IMR-90 (cell line): ENCODE measurements around the gene ZFPM1. TPM values are rescaled to one million over a fixed set of nuclear protein-coding genes. Genes with fewer than 3 reads are reported as not detected.

Experiments
- ATAC-seq: fragments of 200-7000 bp; cut with Tn5 transposase; 2 replicates; pipeline ENCODE4 v1.9.1; 2020; ENCODE audit warnings: low read depth, mild to moderate bottlenecking, moderate library complexity
- BruUV-seq: library from RNA; stranded (reverse); fragments of 400-500 nt; replicated peaks from 2 replicates; lab custom pipeline; 2021; lab: Mats Ljungman, UMichigan
- CTCF ChIA-PET: fragments of 300-600 bp; formaldehyde crosslinking; extraction: SDS; loops from one replicate; lab custom pipeline; 2021; ENCODE audit warnings: antibody characterized with exemption; lab: Yijun Ruan, JAX
- POLR2A ChIA-PET: fragments of 300-600 bp; sonication (Branson Sonifier 250); formaldehyde crosslinking; loops from one replicate; lab custom pipeline; 2022; ENCODE audit warnings: antibody characterized with exemption; ENCODE audit not compliant: unreplicated experiment; lab: Charles Lee
- DNase-seq: peaks from one replicate; pipeline ENCODE4 v3.0.0; 2013
- H2AFZ ChIP-seq: replicated peaks from 2 replicates; pipeline ENCODE3; 2013; ENCODE audit warnings: low read length, mild to moderate bottlenecking; ENCODE audit not compliant: poor library complexity
- H2AK5ac ChIP-seq: 2 replicates; pipeline ENCODE4 v1.6.1; 2013; ENCODE audit warnings: low read depth, low read length, inconsistent platforms
- H2AK9ac ChIP-seq: replicated peaks from 2 replicates; pipeline ENCODE3; 2013; ENCODE audit warnings: mild to moderate bottlenecking, low read depth, low read length, moderate library complexity; ENCODE audit not compliant: poor library complexity
- H2BK120ac ChIP-seq: 2 replicates; pipeline ENCODE4 v1.6.1; 2013; ENCODE audit warnings: low read depth, low read length, inconsistent platforms
- H2BK15ac ChIP-seq: 3 replicates; pipeline ENCODE4 v1.6.1; 2013; ENCODE audit warnings: low read depth, low read length, inconsistent platforms
- H2BK20ac ChIP-seq: 2 replicates; pipeline ENCODE4 v1.6.1; 2013; ENCODE audit warnings: low read depth, mild to moderate bottlenecking, inconsistent platforms, low read length, moderate library complexity
- H2BK5ac ChIP-seq: 2 replicates; pipeline ENCODE4 v1.6.1; 2013; ENCODE audit warnings: mild to moderate bottlenecking, low read depth, low read length, inconsistent platforms; ENCODE audit not compliant: poor library complexity, severe bottlenecking
- H3K14ac ChIP-seq: replicated peaks from 2 replicates; pipeline ENCODE4 v1.6.1; 2013; ENCODE audit warnings: low read depth, low read length, inconsistent platforms
- H3K18ac ChIP-seq: 2 replicates; pipeline ENCODE4 v1.6.1; 2013; ENCODE audit warnings: low read depth, low read length, control low read depth
- H3K23ac ChIP-seq: 2 replicates; pipeline ENCODE4 v1.6.1; 2013; ENCODE audit warnings: low read depth, low read length, inconsistent platforms
- H3K27ac ChIP-seq: 2 replicates; pipeline ENCODE4 v1.5.1; 2013; ENCODE audit warnings: mild to moderate bottlenecking, control low read depth, low read length; ENCODE audit not compliant: insufficient read depth
- H3K27me3 ChIP-seq: 2 replicates; pipeline ENCODE4 v1.6.1; 2013; ENCODE audit warnings: low read length; ENCODE audit not compliant: control insufficient read depth, insufficient read depth
- H3K36me3 ChIP-seq: 2 replicates; pipeline ENCODE4 v1.6.1; 2013; ENCODE audit warnings: low read length, mixed read lengths; ENCODE audit not compliant: control insufficient read depth, insufficient read depth
- H3K4ac ChIP-seq: 2 replicates; pipeline ENCODE4 v1.6.1; 2013; ENCODE audit warnings: low read depth, low read length, inconsistent platforms
- H3K4me1 ChIP-seq: 2 replicates; pipeline ENCODE4 v1.6.1; 2013; ENCODE audit warnings: low read length, mixed read lengths; ENCODE audit not compliant: control insufficient read depth, insufficient read depth
- H3K4me2 ChIP-seq: 2 replicates; pipeline ENCODE4 v1.6.1; 2013; ENCODE audit warnings: low read depth, mild to moderate bottlenecking, control low read depth, low read length, moderate library complexity
- H3K4me3 ChIP-seq: 2 replicates; pipeline ENCODE4 v1.5.1; 2013; ENCODE audit warnings: low read depth, mild to moderate bottlenecking, control low read depth, low read length, moderate library complexity; ENCODE audit not compliant: insufficient read depth
- H3K56ac ChIP-seq: 2 replicates; pipeline ENCODE4 v1.6.1; 2013; ENCODE audit warnings: low read length, inconsistent platforms; ENCODE audit not compliant: insufficient read depth; ENCODE audit errors: extremely low read depth
- H3K79me1 ChIP-seq, 2 experiments: 2 replicates each; pipeline ENCODE4 v1.6.1; 2013; ENCODE audit warnings: low read length in 2 of 2, inconsistent platforms in 1 of 2, low read depth in 1 of 2
- H3K9ac ChIP-seq: 2 replicates; pipeline ENCODE4 v1.6.1; 2013; ENCODE audit warnings: low read depth, low read length, control low read depth
- H3K9me1 ChIP-seq: 2 replicates; pipeline ENCODE4 v1.6.1; 2013; ENCODE audit warnings: low read length, inconsistent platforms; ENCODE audit not compliant: insufficient read depth
- H3K9me3 ChIP-seq: 2 replicates; pipeline ENCODE4 v1.6.1; 2013; ENCODE audit warnings: low read length; ENCODE audit not compliant: control insufficient read depth, insufficient read depth
- H4K20me1 ChIP-seq: 2 replicates; pipeline ENCODE4 v1.6.1; 2013; ENCODE audit warnings: low read length, inconsistent platforms; ENCODE audit not compliant: insufficient read depth
- H4K5ac ChIP-seq: 2 replicates; pipeline ENCODE4 v1.6.1; 2013; ENCODE audit warnings: mild to moderate bottlenecking, low read depth, low read length, control low read depth
- H4K8ac ChIP-seq, 2 experiments: 2 replicates each; pipeline ENCODE4 v1.6.1; 2013; ENCODE audit warnings: low read depth in 2 of 2, low read length in 2 of 2, control low read depth in 1 of 2, inconsistent platforms in 1 of 2
- H4K91ac ChIP-seq: 2 replicates; pipeline ENCODE4 v1.6.1; 2013; ENCODE audit warnings: low read depth, low read length, inconsistent platforms; ENCODE audit not compliant: insufficient read depth
- BHLHE40 ChIP-seq: fragments of 150-350 bp; IDR thresholded peaks from 2 replicates; pipeline ENCODE4 v1.6.1; 2016; ENCODE audit warnings: mild to moderate bottlenecking, low read depth, low read length
- CEBPB ChIP-seq: IDR thresholded peaks from 2 replicates; pipeline ENCODE4 v1.6.1; 2012; ENCODE audit warnings: low read depth, low read length, improper control_type of control experiment
- CHD1 ChIP-seq: IDR thresholded peaks from 2 replicates; pipeline ENCODE4 v1.6.1; 2012; ENCODE audit warnings: low read depth, low read length, improper control_type of control experiment
- ELK1 ChIP-seq: fragments of 150-350 bp; IDR thresholded peaks from 2 replicates; pipeline ENCODE4 v1.6.1; 2016; ENCODE audit warnings: low read depth, mild to moderate bottlenecking, low read length, moderate library complexity, borderline replicate concordance
- FOS ChIP-seq: fragments of 150-350 bp; IDR thresholded peaks from 2 replicates; pipeline ENCODE4 v1.6.1; 2016; ENCODE audit warnings: low read depth, low read length
- MAFK ChIP-seq: IDR thresholded peaks from 2 replicates; pipeline ENCODE4 v1.6.1; 2012; ENCODE audit warnings: low read depth, low read length, improper control_type of control experiment
- MAZ ChIP-seq: IDR thresholded peaks from 2 replicates; pipeline ENCODE4 v1.6.1; 2012; ENCODE audit warnings: low read depth, mild to moderate bottlenecking, low read length, improper control_type of control experiment, moderate library complexity, borderline replicate concordance
- MXI1 ChIP-seq: IDR thresholded peaks from 2 replicates; pipeline ENCODE4 v1.6.1; 2012; ENCODE audit warnings: low read depth, mild to moderate bottlenecking, low read length, moderate library complexity, borderline replicate concordance
- NFE2L2 ChIP-seq: fragments of 150-350 bp; IDR thresholded peaks from 2 replicates; pipeline ENCODE4 v1.6.1; 2016; ENCODE audit warnings: low read depth, mild to moderate bottlenecking, low read length
- POLR2A ChIP-seq: IDR thresholded peaks from 2 replicates; pipeline ENCODE4 v1.6.1; 2012; ENCODE audit warnings: mild to moderate bottlenecking, low read depth, low read length
- RAD21 ChIP-seq: IDR thresholded peaks from 2 replicates; pipeline ENCODE4 v1.6.1; 2012; ENCODE audit warnings: low read length, improper control_type of control experiment
- RCOR1 ChIP-seq: IDR thresholded peaks from 2 replicates; pipeline ENCODE4 v1.6.1; 2012; ENCODE audit warnings: mild to moderate bottlenecking, low read length, improper control_type of control experiment; ENCODE audit not compliant: insufficient replicate concordance
- RFX5 ChIP-seq: IDR thresholded peaks from 2 replicates; pipeline ENCODE4 v1.8.0; 2012; ENCODE audit warnings: low read depth, mild to moderate bottlenecking, low read length, moderate library complexity
- SMC3 ChIP-seq: fragments of 150-350 bp; IDR thresholded peaks from 2 replicates; pipeline ENCODE4 v1.6.1; 2016; ENCODE audit warnings: low read depth, mild to moderate bottlenecking, antibody characterized with exemption, low read length, moderate library complexity
- WGBS, 2 experiments: methylation state at CpG; one replicate each; pipeline versions ENCODE4 v1.1.5 to v1.1.7; 2013; ENCODE audit warnings: missing lambda C conversion rate in 2 of 2; ENCODE audit not compliant: insufficient read length in 1 of 2; ENCODE audit errors: extremely low coverage in 2 of 2; 5-methylcytosine and 5-hydroxymethylcytosine counted together
- dilution Hi-C: fragments of 300-500 bp; cut with HindIII; formaldehyde crosslinking; loops from one replicate; pipeline ENCODE4 v1.14.3; 2018; ENCODE audit warnings: low sequenced_read_pairs; ENCODE audit not compliant: unreplicated experiment
- in situ Hi-C: fragments of 300-500 bp; cut with MboI; formaldehyde crosslinking; loops from 3 replicates; pipeline ENCODE4 v1.14.3; 2019; ENCODE audit warnings: low sequenced_read_pairs, inconsistent platforms, mixed read lengths
- intact Hi-C: fragments of 100-400 bp; cut with micrococcal nuclease; formaldehyde crosslinking; loops from 2 replicates; pipeline ENCODE4 v1.10.0; 2022
- polyA plus RNA-seq, 3 experiments: library from polyadenylated mRNA; depleted of rRNA; stranded (reverse); fragments of >200 nt; gene quantifications; 2 replicates each; pipeline ENCODE4 v1.2.3, GENCODE V29; 2012; ENCODE audit warnings: low replicate concordance in 1 of 3
- total RNA-seq: library from RNA; depleted of rRNA; stranded (reverse); fragments of >200 nt; gene quantifications from 2 replicates; pipeline ENCODE4 v1.2.3, GENCODE V29; 2012
- TF ChIP-seq, protein P1 (sequence below): fragments of 150-350 bp; IDR thresholded peaks from 2 replicates; pipeline ENCODE4 v1.6.1; 2017; ENCODE audit warnings: mild to moderate bottlenecking, antibody characterized with exemption, low read length, low read depth
- TF ChIP-seq, protein P2 (sequence below): conservative IDR thresholded peaks from 2 replicates; pipeline ENCODE4 v1.5.1; 2012; ENCODE audit warnings: mild to moderate bottlenecking, low read depth, low read length, improper control_type of control experiment

The ZFPM1 gene
- total and polyA plus RNA-seq, 2 of the 4 experiments (the other 2 are of a cell fraction) = 0.36 to 1.1 TPM

DNA sequence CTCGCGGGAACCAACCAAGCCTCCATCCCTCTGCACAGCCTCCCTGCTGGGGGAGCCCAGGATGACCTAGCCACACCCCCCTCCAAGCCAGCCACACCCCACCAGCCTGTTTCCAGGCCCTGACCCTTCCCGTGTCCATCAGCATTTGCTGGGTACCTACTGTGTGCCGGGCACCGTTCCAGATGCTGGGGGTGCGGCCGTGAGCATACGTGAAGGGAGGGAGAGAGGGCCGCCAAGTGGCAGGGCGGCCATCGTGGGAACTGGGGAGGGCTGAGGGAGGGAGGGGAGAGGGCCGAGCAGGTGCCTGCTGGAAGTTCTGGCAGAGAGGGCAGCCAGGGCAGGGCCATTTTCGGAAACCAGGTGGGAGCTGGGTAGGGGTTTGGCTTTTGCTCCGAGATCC, 23.1 kb downstream of the ZFPM1 start:
- Histone ChIP-seq H3K9ac (no peak overlapping the region), H3K27ac (no peak overlapping the region), H2BK20ac (no peak overlapping the region), H4K8ac (no peak overlapping the region), H3K18ac (no peak overlapping the region), H3K9me1 (0 out of 2 replicates have a peak, but pooled peaks cover 2% of the 10 kb centered on the region), H2BK120ac (no peak overlapping the region), H3K4ac (no peak overlapping the region), H3K9me3 (no peaks in the 10 kb centered on the region), H3K56ac (no peak overlapping the region), H2AFZ (no peak overlapping the region), H2AK9ac (no peak overlapping the region), H3K4me2 (no peak overlapping the region), H4K91ac (no peak overlapping the region), H2AK5ac (no peak overlapping the region), H3K36me3 (no peaks in the 10 kb centered on the region), H4K5ac (no peak overlapping the region), H3K4me1 (peaks cover 7% of the 10 kb centered on the region), H3K4me3 (no peak overlapping the region), H3K23ac (no peak overlapping the region), H4K20me1 (peaks cover 41% of the 10 kb centered on the region), H3K14ac (no peak overlapping the region), H2BK15ac (no peak overlapping the region), H2BK5ac (no peak overlapping the region), H3K27me3 (no peaks in the 10 kb centered on the region), H3K79me1 (peaks cover 0 to 17% of the 10 kb centered on the region in 2 experiments; a peak in 2 of 4 replicates)
- dilution Hi-C loops (no loop called here), intact Hi-C loops (no loop called here), in situ Hi-C loops (no loop called here)
- no peak for DNase-seq
- no peak for TF ChIP-seq POLR2A
- no peak for TF ChIP-seq RFX5
- TF ChIP-seq, protein P1, sequence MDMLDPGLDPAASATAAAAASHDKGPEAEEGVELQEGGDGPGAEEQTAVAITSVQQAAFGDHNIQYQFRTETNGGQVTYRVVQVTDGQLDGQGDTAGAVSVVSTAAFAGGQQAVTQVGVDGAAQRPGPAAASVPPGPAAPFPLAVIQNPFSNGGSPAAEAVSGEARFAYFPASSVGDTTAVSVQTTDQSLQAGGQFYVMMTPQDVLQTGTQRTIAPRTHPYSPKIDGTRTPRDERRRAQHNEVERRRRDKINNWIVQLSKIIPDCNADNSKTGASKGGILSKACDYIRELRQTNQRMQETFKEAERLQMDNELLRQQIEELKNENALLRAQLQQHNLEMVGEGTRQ = no peak
- no peak for TF ChIP-seq RCOR1
- TF ChIP-seq MAFK = no peak
- TF ChIP-seq SMC3 = no peak
- TF ChIP-seq, protein P2, sequence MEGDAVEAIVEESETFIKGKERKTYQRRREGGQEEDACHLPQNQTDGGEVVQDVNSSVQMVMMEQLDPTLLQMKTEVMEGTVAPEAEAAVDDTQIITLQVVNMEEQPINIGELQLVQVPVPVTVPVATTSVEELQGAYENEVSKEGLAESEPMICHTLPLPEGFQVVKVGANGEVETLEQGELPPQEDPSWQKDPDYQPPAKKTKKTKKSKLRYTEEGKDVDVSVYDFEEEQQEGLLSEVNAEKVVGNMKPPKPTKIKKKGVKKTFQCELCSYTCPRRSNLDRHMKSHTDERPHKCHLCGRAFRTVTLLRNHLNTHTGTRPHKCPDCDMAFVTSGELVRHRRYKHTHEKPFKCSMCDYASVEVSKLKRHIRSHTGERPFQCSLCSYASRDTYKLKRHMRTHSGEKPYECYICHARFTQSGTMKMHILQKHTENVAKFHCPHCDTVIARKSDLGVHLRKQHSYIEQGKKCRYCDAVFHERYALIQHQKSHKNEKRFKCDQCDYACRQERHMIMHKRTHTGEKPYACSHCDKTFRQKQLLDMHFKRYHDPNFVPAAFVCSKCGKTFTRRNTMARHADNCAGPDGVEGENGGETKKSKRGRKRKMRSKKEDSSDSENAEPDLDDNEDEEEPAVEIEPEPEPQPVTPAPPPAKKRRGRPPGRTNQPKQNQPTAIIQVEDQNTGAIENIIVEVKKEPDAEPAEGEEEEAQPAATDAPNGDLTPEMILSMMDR = no peak
- TF ChIP-seq MXI1 = no peak
- no peak for TF ChIP-seq CHD1
- TF ChIP-seq FOS = no peak
- no peak for TF ChIP-seq CEBPB
- TF ChIP-seq ELK1 = no peak
- no peak for TF ChIP-seq MAZ
- TF ChIP-seq RAD21 = no peak
- TF ChIP-seq NFE2L2 = no peak
- TF ChIP-seq BHLHE40 = no peak
- 92% methylated on average over 8 of the region's 14 CpGs; no CpG with 5 or more reads in 1 of the 2 experiments for WGBS, 2 experiments
- no peak for ATAC-seq
- no TSS peak for BruUV-seq
- CTCF ChIA-PET = no interaction called here
- POLR2A ChIA-PET = no interaction called here
